GM23338 (cell line): ENCODE measurements around the gene BTG3. TPM values are rescaled to one million over a fixed set of nuclear protein-coding genes. Genes with fewer than 3 reads are reported as not detected.

ENCODE experiments used
- ATAC-seq: fragments of 200-7000 bp; cut with Tn5 transposase; 3 replicates; pipeline ENCODE4 v1.9.1; 2020
- DNase-seq: peaks from one replicate; pipeline ENCODE4 v3.0.0-alpha.2; 2015; ENCODE audit warnings: low spot score
- H2AFZ ChIP-seq: fragments of 200-600 bp; sonication (generic); 2 replicates; pipeline ENCODE4 v1.8.0; 2016; ENCODE audit warnings: antibody characterized with exemption, mild to moderate bottlenecking, moderate library complexity
- H3F3A ChIP-seq: fragments of 200-600 bp; sonication (generic); replicated peaks from 2 replicates; pipeline ENCODE4 v1.8.0; 2017; ENCODE audit warnings: antibody characterized with exemption, mixed run types, low read depth
- H3K27ac ChIP-seq: fragments of 200-600 bp; sonication (generic); 2 replicates; pipeline ENCODE4 v1.6.1; 2016; ENCODE audit warnings: low read depth
- H3K27me3 ChIP-seq: fragments of 200-600 bp; sonication (generic); 2 replicates; pipeline ENCODE4 v1.8.0; 2016; ENCODE audit warnings: mild to moderate bottlenecking, mixed run types, moderate library complexity; ENCODE audit not compliant: insufficient read depth
- H3K36me3 ChIP-seq: fragments of 200-600 bp; sonication (generic); 2 replicates; pipeline ENCODE4 v1.8.0; 2016; ENCODE audit warnings: mild to moderate bottlenecking; ENCODE audit not compliant: insufficient read depth
- H3K4me1 ChIP-seq: fragments of 200-600 bp; sonication (generic); 2 replicates; pipeline ENCODE4 v1.8.0; 2016; ENCODE audit warnings: mild to moderate bottlenecking, moderate library complexity; ENCODE audit not compliant: insufficient read depth
- H3K4me2 ChIP-seq: fragments of 200-600 bp; sonication (generic); 2 replicates; pipeline ENCODE4 v1.7.1; 2017; ENCODE audit warnings: mixed run types
- H3K4me3 ChIP-seq: fragments of 200-600 bp; sonication (generic); 2 replicates; pipeline ENCODE4 v1.6.1; 2016; ENCODE audit warnings: mixed run types
- H3K79me2 ChIP-seq: fragments of 200-600 bp; sonication (generic); replicated peaks from 2 replicates; pipeline ENCODE4 v1.8.0; 2017; ENCODE audit warnings: mild to moderate bottlenecking; ENCODE audit not compliant: insufficient read depth
- H3K9me2 ChIP-seq: fragments of 200-600 bp; sonication (generic); 2 replicates; pipeline ENCODE4 v1.8.0; 2017; ENCODE audit not compliant: insufficient read depth
- H4K20me1 ChIP-seq: fragments of 200-600 bp; sonication (generic); replicated peaks from 2 replicates; pipeline ENCODE4 v1.8.0; 2017; ENCODE audit warnings: mild to moderate bottlenecking; ENCODE audit not compliant: insufficient read depth
- H3K27ac Mint-ChIP-seq: 2 replicates; pipeline ENCODE4 v1.8.0; 2020; ENCODE audit warnings: inconsistent platforms, mild to moderate bottlenecking, moderate library complexity, mixed read lengths
- H3K27me3 Mint-ChIP-seq: 3 replicates; pipeline ENCODE4 v1.8.0; 2022; ENCODE audit warnings: low read depth, mild to moderate bottlenecking, moderate library complexity, mixed read lengths, inconsistent platforms; ENCODE audit not compliant: insufficient read depth, poor library complexity
- H3K36me3 Mint-ChIP-seq: 3 replicates; pipeline ENCODE4 v1.8.0; 2021; ENCODE audit warnings: low read depth, mild to moderate bottlenecking, inconsistent platforms, moderate library complexity, mixed read lengths
- H3K4me1 Mint-ChIP-seq: 3 replicates; pipeline ENCODE4 v1.8.0; 2020; ENCODE audit warnings: mild to moderate bottlenecking, inconsistent platforms, mixed read lengths
- H3K4me3 Mint-ChIP-seq: 3 replicates; pipeline ENCODE4 v1.8.0; 2021; ENCODE audit warnings: moderate library complexity, mild to moderate bottlenecking, inconsistent platforms, mixed read lengths
- H3K9me3 Mint-ChIP-seq: 3 replicates; pipeline ENCODE4 v1.8.0; 2020; ENCODE audit warnings: moderate library complexity, mild to moderate bottlenecking, inconsistent platforms, mixed read lengths
- CREB1 ChIP-seq: fragments of 250-450 bp; sonication (Bioruptor Pico); IDR thresholded peaks from 2 replicates; pipeline ENCODE4 v1.5.0; 2020; ENCODE audit warnings: low read depth, mild to moderate bottlenecking, moderate library complexity
- EZH2 ChIP-seq: fragments of 200-600 bp; sonication (generic); IDR thresholded peaks from one replicate; pipeline ENCODE4 v1.8.0; 2017; ENCODE audit warnings: antibody characterized with exemption, mild to moderate bottlenecking, low read depth; ENCODE audit not compliant: unreplicated experiment
- EZH2phosphoT487 ChIP-seq: fragments of 200-600 bp; sonication (generic); IDR thresholded peaks from one replicate; pipeline ENCODE4 v1.8.1; 2018; ENCODE audit warnings: antibody characterized with exemption; ENCODE audit not compliant: unreplicated experiment
- JUNB ChIP-seq: IDR thresholded peaks from one replicate; pipeline ENCODE4 v1.6.1; 2016; ENCODE audit warnings: antibody characterized with exemption; ENCODE audit not compliant: unreplicated experiment
- NANOG ChIP-seq: IDR thresholded peaks from 2 replicates; pipeline ENCODE4 v1.6.1; 2016; ENCODE audit warnings: antibody characterized with exemption, borderline replicate concordance
- POLR2AphosphoS5 ChIP-seq: IDR thresholded peaks from 2 replicates; pipeline ENCODE4 v1.6.1; 2016; ENCODE audit warnings: antibody characterized with exemption, low read depth
- STAT1 ChIP-seq: IDR thresholded peaks from one replicate; pipeline ENCODE4 v1.6.1; 2016; ENCODE audit warnings: antibody characterized with exemption; ENCODE audit not compliant: unreplicated experiment
- ZNF114 ChIP-seq: fragments of 250-450 bp; sonication (Bioruptor Pico); IDR thresholded peaks from 2 replicates; pipeline ENCODE4 v1.5.0; 2020; ENCODE audit warnings: mild to moderate bottlenecking, moderate library complexity
- ZNF331 ChIP-seq: fragments of 250-450 bp; sonication (Bioruptor Pico); IDR thresholded peaks from 2 replicates; pipeline ENCODE4 v1.5.0; 2020; ENCODE audit warnings: low read depth, mild to moderate bottlenecking, moderate library complexity
- polyA plus RNA-seq: library from polyadenylated mRNA; unstranded; fragments of >200 nt; fragmentation: Nextera tagmentation; extraction: Ambion mirVana; gene quantifications from 2 replicates; pipeline ENCODE4 v1.2.1, GENCODE V29; 2016
- total RNA-seq: library from RNA; depleted of rRNA; stranded (reverse); fragments of >200 nt; shearing (Covaris generic); gene quantifications from 2 replicates; pipeline ENCODE4 v1.2.3, GENCODE V29; 2014
- TF ChIP-seq, protein P1 (sequence below): IDR thresholded peaks from 2 replicates; pipeline ENCODE4 v1.6.1; 2016; ENCODE audit warnings: antibody characterized with exemption
- TF ChIP-seq, protein P2 (sequence below): fragments of 250-450 bp; sonication (Bioruptor Pico); IDR thresholded peaks from 2 replicates; pipeline ENCODE4 v1.5.0; 2020; ENCODE audit warnings: mild to moderate bottlenecking, moderate library complexity
- TF ChIP-seq, protein P3 (sequence below): IDR thresholded peaks from one replicate; pipeline ENCODE4 v1.6.1; 2018; ENCODE audit warnings: antibody characterized with exemption; ENCODE audit not compliant: unreplicated experiment
- TF ChIP-seq, protein P4 (sequence below), 2 experiments: fragments of 200-600 bp in 1 of 2; sonication (generic) in 1 of 2; conservative IDR thresholded peaks; 2 replicates each; pipeline versions ENCODE4 v1.5.1 to v1.6.1; 2016 to 2017; ENCODE audit warnings: antibody characterized with exemption in 2 of 2, low read depth in 2 of 2, mild to moderate bottlenecking in 2 of 2, moderate library complexity in 1 of 2

Gene BTG3
- total and polyA plus RNA-seq, 2 experiments from 2014 or later: 24.0 to 43.8 TPM

DNA sequence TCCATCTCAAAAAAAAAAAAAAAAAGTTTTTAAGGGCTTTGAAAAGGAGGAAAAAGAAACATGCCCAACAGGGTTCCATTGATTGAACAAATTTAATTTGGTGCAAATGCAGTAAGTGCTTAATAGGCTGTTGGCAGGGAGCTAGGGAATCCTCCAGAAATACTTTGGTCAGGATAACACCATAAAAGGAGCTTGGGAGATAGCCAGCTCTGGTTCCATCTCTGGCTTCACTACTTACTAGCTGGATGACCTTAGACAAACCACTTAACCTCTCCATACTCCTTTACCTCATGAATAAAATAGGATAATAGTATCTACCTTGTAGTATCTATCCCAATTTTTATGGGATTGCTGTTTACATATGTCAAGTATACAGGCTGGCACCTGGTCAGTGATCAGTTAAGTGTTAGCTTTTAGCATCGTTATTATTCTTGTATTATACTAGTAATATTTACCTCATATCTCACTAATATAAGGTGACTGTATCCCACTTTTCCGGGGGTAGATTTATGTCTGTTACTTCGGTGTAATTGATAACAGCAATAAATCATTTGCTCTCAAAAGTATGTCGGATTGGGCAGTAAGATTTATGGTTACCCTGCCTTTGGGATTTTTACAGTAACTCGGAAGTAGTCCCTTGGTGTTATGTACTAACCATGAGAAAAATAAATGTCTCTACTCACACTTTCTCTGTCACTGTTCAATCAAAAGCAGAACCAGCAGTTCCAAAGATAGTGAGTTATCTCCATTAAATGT, 36.4 kb downstream of the BTG3 start:
- Mint-ChIP-seq H3K4me1 (no peaks in the 10 kb centered on the region), H3K27ac (no peak overlapping the region), H3K36me3 (peaks cover 15% of the 10 kb centered on the region; the same call in 1 of the 3 replicates), H3K9me3 (no peaks in the 10 kb centered on the region), H3K27me3 (no peaks in the 10 kb centered on the region), H3K4me3 (no peak overlapping the region)
- H3K9me2 ChIP-seq: no peaks in the 10 kb centered on the region
- no peak overlapping the region for H3K4me3 ChIP-seq
- no peak overlapping the region for H3K4me2 ChIP-seq
- H3F3A ChIP-seq: no peaks in the 10 kb centered on the region
- no peak overlapping the region for H2AFZ ChIP-seq
- peaks cover 3% of the 10 kb centered on the region; the same call in 1 of the 2 replicates for H3K36me3 ChIP-seq
- H3K27me3 ChIP-seq: no peaks in the 10 kb centered on the region
- H3K27ac ChIP-seq: peak overlapping the region; percentile 15; the same call in 1 of the 2 replicates
- H3K79me2 ChIP-seq: peaks cover 19% of the 10 kb centered on the region
- ATAC-seq (peak; percentile 23; the same call in 1 of the 3 replicates), DNase-seq (no peak)
- TF ChIP-seq, protein P1, sequence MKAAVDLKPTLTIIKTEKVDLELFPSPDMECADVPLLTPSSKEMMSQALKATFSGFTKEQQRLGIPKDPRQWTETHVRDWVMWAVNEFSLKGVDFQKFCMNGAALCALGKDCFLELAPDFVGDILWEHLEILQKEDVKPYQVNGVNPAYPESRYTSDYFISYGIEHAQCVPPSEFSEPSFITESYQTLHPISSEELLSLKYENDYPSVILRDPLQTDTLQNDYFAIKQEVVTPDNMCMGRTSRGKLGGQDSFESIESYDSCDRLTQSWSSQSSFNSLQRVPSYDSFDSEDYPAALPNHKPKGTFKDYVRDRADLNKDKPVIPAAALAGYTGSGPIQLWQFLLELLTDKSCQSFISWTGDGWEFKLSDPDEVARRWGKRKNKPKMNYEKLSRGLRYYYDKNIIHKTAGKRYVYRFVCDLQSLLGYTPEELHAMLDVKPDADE: no peak
- TF ChIP-seq NANOG: no peak
- TF ChIP-seq POLR2AphosphoS5: no peak
- no peak for TF ChIP-seq ZNF331 (CRISPR knock-in tag)
- TF ChIP-seq EZH2: no peak
- no peak for TF ChIP-seq STAT1
- TF ChIP-seq, protein P2, sequence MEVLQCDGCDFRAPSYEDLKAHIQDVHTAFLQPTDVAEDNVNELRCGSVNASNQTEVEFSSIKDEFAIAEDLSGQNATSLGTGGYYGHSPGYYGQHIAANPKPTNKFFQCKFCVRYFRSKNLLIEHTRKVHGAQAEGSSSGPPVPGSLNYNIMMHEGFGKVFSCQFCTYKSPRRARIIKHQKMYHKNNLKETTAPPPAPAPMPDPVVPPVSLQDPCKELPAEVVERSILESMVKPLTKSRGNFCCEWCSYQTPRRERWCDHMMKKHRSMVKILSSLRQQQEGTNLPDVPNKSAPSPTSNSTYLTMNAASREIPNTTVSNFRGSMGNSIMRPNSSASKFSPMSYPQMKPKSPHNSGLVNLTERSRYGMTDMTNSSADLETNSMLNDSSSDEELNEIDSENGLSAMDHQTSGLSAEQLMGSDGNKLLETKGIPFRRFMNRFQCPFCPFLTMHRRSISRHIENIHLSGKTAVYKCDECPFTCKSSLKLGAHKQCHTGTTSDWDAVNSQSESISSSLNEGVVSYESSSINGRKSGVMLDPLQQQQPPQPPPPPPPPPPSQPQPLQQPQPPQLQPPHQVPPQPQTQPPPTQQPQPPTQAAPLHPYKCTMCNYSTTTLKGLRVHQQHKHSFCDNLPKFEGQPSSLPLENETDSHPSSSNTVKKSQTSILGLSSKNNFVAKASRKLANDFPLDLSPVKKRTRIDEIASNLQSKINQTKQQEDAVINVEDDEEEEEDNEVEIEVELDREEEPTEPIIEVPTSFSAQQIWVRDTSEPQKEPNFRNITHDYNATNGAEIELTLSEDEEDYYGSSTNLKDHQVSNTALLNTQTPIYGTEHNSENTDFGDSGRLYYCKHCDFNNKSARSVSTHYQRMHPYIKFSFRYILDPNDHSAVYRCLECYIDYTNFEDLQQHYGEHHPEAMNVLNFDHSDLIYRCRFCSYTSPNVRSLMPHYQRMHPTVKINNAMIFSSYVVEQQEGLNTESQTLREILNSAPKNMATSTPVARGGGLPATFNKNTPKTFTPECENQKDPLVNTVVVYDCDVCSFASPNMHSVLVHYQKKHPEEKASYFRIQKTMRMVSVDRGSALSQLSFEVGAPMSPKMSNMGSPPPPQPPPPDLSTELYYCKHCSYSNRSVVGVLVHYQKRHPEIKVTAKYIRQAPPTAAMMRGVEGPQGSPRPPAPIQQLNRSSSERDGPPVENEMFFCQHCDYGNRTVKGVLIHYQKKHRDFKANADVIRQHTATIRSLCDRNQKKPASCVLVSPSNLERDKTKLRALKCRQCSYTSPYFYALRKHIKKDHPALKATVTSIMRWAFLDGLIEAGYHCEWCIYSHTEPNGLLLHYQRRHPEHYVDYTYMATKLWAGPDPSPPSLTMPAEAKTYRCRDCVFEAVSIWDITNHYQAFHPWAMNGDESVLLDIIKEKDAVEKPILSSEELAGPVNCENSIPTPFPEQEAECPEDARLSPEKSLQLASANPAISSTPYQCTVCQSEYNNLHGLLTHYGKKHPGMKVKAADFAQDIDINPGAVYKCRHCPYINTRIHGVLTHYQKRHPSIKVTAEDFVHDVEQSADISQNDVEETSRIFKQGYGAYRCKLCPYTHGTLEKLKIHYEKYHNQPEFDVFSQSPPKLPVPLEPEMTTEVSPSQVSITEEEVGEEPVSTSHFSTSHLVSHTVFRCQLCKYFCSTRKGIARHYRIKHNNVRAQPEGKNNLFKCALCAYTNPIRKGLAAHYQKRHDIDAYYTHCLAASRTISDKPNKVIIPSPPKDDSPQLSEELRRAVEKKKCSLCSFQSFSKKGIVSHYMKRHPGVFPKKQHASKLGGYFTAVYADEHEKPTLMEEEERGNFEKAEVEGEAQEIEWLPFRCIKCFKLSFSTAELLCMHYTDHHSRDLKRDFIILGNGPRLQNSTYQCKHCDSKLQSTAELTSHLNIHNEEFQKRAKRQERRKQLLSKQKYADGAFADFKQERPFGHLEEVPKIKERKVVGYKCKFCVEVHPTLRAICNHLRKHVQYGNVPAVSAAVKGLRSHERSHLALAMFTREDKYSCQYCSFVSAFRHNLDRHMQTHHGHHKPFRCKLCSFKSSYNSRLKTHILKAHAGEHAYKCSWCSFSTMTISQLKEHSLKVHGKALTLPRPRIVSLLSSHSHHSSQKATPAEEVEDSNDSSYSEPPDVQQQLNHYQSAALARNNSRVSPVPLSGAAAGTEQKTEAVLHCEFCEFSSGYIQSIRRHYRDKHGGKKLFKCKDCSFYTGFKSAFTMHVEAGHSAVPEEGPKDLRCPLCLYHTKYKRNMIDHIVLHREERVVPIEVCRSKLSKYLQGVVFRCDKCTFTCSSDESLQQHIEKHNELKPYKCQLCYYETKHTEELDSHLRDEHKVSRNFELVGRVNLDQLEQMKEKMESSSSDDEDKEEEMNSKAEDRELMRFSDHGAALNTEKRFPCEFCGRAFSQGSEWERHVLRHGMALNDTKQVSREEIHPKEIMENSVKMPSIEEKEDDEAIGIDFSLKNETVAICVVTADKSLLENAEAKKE (CRISPR knock-in tag): no peak
- no peak for TF ChIP-seq EZH2phosphoT487
- no peak for TF ChIP-seq CREB1 (CRISPR knock-in tag)
- TF ChIP-seq, protein P3, sequence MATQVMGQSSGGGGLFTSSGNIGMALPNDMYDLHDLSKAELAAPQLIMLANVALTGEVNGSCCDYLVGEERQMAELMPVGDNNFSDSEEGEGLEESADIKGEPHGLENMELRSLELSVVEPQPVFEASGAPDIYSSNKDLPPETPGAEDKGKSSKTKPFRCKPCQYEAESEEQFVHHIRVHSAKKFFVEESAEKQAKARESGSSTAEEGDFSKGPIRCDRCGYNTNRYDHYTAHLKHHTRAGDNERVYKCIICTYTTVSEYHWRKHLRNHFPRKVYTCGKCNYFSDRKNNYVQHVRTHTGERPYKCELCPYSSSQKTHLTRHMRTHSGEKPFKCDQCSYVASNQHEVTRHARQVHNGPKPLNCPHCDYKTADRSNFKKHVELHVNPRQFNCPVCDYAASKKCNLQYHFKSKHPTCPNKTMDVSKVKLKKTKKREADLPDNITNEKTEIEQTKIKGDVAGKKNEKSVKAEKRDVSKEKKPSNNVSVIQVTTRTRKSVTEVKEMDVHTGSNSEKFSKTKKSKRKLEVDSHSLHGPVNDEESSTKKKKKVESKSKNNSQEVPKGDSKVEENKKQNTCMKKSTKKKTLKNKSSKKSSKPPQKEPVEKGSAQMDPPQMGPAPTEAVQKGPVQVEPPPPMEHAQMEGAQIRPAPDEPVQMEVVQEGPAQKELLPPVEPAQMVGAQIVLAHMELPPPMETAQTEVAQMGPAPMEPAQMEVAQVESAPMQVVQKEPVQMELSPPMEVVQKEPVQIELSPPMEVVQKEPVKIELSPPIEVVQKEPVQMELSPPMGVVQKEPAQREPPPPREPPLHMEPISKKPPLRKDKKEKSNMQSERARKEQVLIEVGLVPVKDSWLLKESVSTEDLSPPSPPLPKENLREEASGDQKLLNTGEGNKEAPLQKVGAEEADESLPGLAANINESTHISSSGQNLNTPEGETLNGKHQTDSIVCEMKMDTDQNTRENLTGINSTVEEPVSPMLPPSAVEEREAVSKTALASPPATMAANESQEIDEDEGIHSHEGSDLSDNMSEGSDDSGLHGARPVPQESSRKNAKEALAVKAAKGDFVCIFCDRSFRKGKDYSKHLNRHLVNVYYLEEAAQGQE: no peak
- TF ChIP-seq ZNF114: no peak
- no peak for TF ChIP-seq JUNB
- TF ChIP-seq, protein P4, sequence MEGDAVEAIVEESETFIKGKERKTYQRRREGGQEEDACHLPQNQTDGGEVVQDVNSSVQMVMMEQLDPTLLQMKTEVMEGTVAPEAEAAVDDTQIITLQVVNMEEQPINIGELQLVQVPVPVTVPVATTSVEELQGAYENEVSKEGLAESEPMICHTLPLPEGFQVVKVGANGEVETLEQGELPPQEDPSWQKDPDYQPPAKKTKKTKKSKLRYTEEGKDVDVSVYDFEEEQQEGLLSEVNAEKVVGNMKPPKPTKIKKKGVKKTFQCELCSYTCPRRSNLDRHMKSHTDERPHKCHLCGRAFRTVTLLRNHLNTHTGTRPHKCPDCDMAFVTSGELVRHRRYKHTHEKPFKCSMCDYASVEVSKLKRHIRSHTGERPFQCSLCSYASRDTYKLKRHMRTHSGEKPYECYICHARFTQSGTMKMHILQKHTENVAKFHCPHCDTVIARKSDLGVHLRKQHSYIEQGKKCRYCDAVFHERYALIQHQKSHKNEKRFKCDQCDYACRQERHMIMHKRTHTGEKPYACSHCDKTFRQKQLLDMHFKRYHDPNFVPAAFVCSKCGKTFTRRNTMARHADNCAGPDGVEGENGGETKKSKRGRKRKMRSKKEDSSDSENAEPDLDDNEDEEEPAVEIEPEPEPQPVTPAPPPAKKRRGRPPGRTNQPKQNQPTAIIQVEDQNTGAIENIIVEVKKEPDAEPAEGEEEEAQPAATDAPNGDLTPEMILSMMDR (conservative IDR thresholded peaks at IDR 0.05; ENCODE audit: low read depth in 2 of 2): no peak
- no peaks in the 10 kb centered on the region for H3K4me1 ChIP-seq
- H4K20me1 ChIP-seq: peaks cover 16% of the 10 kb centered on the region
